HG03196 (cell line): ENCODE results near the gene PRKAR2B.

Source experiments
- ATAC-seq: cut with Tn5 transposase; IDR thresholded peaks from one replicate; pipeline ENCODE4 v1.9.1; 2021; ENCODE audit not compliant: unreplicated experiment

PRKAR2B gene

DNA sequence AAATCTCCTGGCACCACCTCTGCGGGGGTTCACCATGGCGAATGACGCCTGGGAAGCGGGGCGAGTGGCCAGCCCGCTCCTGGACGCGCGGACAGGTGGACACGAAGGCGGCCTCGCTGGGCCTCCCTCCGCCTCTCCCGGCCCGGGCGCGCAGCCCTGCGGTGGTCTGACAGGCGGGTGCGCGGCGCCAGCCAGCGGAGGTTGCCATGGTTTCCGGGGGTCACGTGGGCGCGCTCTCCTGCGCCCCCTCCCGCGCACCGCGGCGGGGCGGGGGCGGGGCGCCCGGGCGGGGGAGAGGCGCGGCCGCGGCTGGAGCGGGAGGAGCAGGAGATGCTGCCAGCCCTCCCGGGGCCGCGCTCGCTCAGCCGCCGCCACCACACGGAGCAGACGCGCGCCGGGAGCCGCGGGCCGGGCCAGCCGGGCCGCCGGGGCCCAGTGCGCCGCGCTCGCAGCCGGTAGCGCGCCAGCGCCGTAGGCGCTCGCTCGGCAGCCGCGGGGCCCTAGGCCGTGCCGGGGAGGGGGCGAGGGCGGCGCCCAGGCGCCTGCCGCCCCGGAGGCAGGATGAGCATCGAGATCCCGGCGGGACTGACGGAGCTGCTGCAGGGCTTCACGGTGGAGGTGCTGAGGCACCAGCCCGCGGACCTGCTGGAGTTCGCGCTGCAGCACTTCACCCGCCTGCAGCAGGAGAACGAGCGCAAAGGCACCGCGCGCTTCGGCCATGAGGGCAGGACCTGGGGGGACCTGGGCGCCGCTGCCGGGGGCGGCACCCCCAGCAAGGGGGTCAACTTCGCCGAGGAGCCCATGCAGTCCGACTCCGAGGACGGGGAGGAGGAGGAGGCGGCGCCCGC is at the start of gene PRKAR2B:
TSS of gene PRKAR2B (plus strand) at position 359 of the 848 bp plus-strand sequence. CDS start at position 562, 203 bp downstream.
- no peak for ATAC-seq

- no peak for ATAC-seq
These were observed 49.7 kb upstream of the PRKAR2B start for GRCh38 chr7:106994833-106995232.

DNA sequence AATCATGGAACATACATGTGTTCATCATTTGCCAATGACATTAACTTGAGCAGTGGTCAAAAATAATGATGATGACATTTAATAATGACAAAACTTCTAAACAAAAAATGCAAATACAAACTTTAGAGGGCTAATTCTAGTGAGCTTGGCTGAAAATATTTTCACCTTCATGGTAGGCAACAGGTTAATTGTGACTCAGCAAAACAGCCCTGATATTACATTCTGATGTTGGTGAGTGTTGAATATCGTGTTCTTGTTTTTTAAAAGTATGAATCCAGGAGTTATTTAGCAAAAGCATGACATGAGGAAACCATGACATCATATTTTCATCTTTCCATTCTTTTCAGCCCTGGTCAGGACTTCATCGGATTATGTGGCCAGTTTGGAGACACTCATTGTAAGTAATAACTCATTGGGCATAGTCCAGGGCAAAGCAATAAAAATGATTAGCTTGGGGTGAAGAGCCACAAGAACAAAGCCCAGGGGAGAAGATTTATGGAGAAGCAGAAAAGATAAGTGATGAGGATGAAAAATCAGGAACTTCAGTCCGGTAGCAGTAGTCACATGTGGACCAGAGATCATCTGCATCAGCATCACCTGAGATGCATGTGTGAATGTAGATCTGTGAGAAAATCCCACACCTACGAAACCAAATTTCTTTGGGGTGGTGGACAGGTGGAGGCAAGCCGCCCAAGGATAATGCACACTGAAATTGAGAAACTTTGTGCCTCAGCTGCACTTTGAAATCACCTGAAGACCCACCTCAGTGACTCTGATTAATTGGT is 46.8 kb upstream of the PRKAR2B start:
- no peak for ATAC-seq

GRCh38 chr7:106999023-106999422 is 45.5 kb upstream of the PRKAR2B start:
- no peak for ATAC-seq

- no peak for ATAC-seq
These were observed 43.0 kb upstream of the PRKAR2B start for GRCh38 chr7:107001490-107001889.

DNA sequence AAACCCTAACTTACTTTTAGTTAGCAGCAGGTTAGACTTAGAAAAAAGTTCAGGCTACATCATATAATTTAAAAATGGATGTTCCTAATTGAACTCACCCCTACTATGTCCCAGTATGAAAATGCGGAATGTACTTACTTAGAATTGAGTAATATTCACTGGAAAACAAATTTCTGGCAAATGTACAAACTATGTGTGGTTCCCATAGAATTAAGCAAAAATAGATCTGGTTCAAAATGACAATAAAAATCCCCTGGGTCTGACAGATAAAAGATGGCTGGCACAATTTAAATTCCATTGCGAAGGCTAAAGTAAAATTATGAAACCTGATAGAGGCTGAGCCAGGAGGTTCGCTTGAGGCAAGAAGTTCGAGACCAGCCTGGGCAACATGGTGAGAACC is 42.4 kb upstream of the PRKAR2B start:
- ATAC-seq = no peak

DNA sequence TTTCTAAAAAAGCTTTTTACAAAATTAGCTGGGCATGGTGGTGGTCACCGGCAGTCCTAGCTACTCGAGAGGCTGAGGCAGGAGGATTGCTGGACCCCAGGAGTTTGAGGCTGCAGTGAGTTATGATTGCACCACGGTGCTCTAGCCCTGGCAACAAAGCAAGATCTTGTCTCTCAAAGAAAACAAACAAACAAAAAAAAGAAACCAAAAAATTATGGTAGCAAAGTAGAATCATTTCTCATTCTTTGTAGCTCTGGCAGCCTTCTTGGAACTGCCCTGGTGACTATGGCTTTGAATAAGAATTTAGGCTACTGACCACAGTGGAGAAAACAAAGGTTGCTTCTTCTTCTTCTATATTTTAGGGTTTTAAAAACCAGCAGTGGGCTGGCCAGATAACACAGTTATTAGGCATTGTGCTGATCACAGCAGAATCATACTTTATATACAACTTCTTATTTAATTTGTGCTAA is 41.9 kb upstream of the PRKAR2B start:
- no peak for ATAC-seq

DNA sequence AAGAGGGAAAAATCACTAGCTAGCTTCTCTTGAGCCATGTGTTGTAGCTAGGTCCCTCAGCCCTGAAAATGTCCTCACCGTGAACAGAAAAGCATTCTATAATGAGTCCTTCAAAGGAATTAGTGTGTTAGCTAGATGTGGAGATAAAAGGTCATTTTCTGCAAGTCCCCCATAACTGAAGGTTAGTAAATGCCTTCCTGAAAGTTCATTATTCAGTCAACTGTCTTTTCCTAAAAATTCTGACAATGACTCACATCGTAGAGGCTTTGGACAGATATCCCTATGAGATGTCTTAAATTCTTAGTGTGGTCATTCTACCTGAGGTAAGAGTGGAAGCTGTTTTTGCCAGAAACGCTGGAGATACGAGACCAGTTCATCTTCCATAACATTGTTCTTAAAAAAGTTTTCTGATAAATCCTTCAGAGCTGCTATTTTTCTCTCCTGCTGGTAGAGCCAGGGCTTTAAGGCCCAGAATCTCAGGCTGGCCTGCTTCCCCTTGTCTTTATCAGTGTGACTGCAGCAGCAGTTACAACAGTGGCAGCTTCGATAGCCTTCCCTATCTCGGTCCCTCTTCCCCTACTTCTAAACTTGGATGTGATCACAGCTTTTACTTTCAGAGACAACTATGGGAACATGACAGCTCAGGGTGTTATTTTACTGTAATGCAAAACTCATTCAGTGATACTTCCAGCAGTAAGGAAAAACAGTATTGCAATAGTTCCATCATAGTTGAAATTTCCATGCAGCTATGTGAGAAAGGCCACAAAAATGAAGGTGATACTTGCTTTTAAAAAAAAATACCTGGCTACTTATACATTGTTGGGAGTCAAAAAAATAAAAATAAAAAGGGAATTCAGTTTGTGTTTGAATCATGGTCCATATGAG is 37.3 kb upstream of the PRKAR2B start:
- no peak for ATAC-seq

- ATAC-seq = no peak
These were observed 36.6 kb upstream of the PRKAR2B start for GRCh38 chr7:107007892-107008287.

GRCh38 chr7:107009846-107010203 is 34.7 kb upstream of the PRKAR2B start:
- no peak for ATAC-seq

GRCh38 chr7:107012691-107013090 is 31.8 kb upstream of the PRKAR2B start:
- no peak for ATAC-seq

DNA sequence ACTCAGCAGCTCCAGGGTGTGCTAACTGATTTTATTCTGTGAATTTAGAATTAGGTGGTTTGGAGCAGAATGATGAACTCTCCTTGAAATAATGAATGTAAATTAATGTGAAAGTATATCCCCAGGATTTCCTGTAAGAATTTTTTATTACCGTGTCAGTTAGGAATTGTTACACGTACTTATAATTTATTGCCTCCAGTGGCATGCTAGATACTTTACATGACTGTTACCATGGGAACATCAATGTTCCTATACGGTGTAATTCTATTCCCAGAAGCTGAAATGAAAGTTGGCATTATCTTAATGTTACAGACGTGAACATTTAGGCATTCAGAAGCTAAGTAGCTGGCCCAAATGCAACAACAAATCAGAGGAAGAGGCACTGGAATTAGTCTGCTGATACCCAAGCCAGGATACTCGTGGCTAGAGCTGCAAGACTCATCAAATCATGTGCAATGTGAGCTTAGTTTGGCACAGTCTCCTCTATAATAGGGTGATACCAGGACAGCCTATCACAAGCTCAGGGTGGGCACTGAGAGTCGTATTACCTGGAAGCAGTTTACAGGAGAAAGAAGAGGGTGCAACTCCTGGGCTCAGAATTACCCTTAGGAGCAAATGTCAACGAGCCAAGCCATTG is 30.0 kb upstream of the PRKAR2B start:
- ATAC-seq = no peak

DNA sequence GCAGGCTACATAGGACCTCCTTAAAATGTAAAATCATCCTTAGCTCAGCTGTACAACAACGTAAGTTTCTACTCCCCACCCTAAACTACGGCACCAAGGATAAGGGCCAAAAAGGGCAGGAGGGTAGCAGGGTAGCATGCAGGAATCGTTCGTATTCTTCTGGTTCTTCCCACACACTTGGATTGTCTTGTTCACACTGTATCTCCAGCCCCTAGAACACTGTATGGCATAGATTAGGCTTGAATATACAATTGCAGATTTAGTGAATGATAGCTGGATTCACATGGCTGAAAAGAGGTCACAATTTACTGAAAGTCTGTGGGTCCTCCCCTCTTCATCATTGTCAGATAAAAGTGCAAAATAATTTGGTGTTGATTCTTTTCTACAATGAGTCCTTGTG is 28.2 kb upstream of the PRKAR2B start:
- no peak for ATAC-seq

GRCh38 chr7:107017965-107018719 is 26.4 kb upstream of the PRKAR2B start:
- ATAC-seq = no peak

DNA sequence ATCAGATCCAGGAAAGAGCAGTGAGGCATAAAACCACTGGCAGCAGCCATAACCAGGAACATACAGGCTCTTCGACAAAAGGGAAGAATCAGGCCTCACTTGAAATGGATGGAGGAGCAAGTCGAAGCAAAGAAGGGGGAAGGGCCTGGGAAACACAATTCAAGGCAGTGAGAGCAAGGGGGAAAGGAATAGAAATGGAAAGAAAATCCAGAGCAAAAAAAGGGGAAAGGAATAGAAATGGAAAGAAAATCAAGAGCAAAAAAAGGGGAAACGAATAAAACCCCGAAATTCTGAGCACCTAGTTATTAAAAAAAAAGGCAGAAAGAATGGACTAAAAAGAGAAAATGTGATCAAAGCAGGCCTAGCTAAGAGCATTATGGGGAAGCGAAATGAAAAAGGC is 24.1 kb upstream of the PRKAR2B start:
- ATAC-seq = no peak

- no peak for ATAC-seq
These were observed 22.9 kb upstream of the PRKAR2B start for GRCh38 chr7:107021600-107021999.

GRCh38 chr7:107023522-107024151 is 20.9 kb upstream of the PRKAR2B start:
- ATAC-seq = no peak

GRCh38 chr7:107024906-107025305 is 19.6 kb upstream of the PRKAR2B start:
- ATAC-seq = no peak

DNA sequence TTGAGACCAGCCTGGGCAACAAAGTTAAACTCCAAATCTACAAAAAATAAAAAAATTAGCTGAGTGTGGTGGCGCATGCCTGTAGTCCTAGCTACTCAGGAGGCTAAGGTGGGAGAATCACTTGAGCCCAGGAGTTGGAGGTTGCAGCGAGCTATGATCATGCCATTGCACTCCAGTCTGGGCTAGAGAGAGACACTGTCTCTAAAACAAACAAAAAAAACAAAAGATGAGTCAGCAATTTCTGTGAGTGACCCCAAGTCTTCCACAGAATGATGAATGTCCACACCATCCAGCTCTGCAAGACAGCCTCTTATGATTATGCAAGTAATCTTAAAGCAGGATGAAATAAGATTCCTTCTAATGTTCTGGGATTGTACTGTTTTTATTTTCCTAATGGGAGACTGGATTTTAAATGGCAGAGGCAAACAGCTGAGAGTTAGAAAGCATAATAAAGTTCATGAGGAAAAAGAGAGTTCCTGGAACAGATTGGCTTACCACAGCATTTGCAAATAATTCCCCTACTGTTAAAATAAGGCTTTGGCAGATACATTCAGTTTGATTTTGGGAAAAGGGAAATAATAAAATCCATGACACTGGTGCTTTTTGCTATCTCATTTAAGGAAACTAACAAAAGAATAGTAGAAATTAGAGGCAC is 18.9 kb upstream of the PRKAR2B start:
- ATAC-seq = no peak
